Ureter (tissue), 1 donor: ENCODE measurements around the gene SMC1B. TPM values are rescaled to one million over a fixed set of nuclear protein-coding genes. Genes with fewer than 3 reads are reported as not detected.
"Not testable (repeated sequence)": the region's sequence is repeated elsewhere in the genome, so short reads cannot be mapped to it uniquely, and the experiment has no call there.

Source experiments
- DNase-seq: peaks from one replicate; pipeline ENCODE4 v3.0.0-alpha.2; 2020; ENCODE audit warnings: low spot score
- total RNA-seq: library from RNA; stranded (reverse); gene quantifications from one replicate; pipeline ENCODE4 v1.2.4, GENCODE V29; 2023
- donor health status: DM: yes; HTN: yes; CAD: no.

SMC1B gene
- total RNA-seq, 1 donor from 2014 or later: 0.21 TPM

GRCh38 chr22:45420539-45420938 lies 7.1 kb upstream of the SMC1B start:
- DNase-seq: peak; percentile 28

GRCh38 chr22:45420011-45420410 lies 6.6 kb upstream of the SMC1B start:
- no peak for DNase-seq

GRCh38 chr22:45418770-45419138 lies 5.4 kb upstream of the SMC1B start:
- DNase-seq: no peak

GRCh38 chr22:45418056-45418769 lies 4.8 kb upstream of the SMC1B start:
- DNase-seq: peak; percentile 43

GRCh38 chr22:45413013-45413367 lies 409 bp downstream of the SMC1B start:
- DNase-seq: no peak

- DNase-seq: no peak
These were observed 5.6 kb downstream of the SMC1B start for GRCh38 chr22:45407793-45408192.

GRCh38 chr22:45402466-45402985 lies 10.9 kb downstream of the SMC1B start:
- DNase-seq: no peak

GRCh38 chr22:45399712-45400445 lies 13.5 kb downstream of the SMC1B start:
- no peak for DNase-seq

- DNase-seq: no peak
These were observed 15.2 kb downstream of the SMC1B start for GRCh38 chr22:45398214-45398613.

GRCh38 chr22:45397806-45398205 lies 15.6 kb downstream of the SMC1B start:
- DNase-seq: no peak

- DNase-seq: no peak
These were observed 23.9 kb downstream of the SMC1B start for GRCh38 chr22:45389546-45389945.

GRCh38 chr22:45381348-45381747 lies 32.1 kb downstream of the SMC1B start:
- DNase-seq: no peak

- DNase-seq: no peak
These were observed 36.7 kb downstream of the SMC1B start for GRCh38 chr22:45376703-45377102.

- DNase-seq: no peak
These were observed 37.4 kb downstream of the SMC1B start for GRCh38 chr22:45376009-45376408.

- not testable (repeated sequence) for DNase-seq
These were observed 39.8 kb downstream of the SMC1B start for GRCh38 chr22:45373592-45373991.

- DNase-seq: no peak
These were observed 46.7 kb downstream of the SMC1B start for GRCh38 chr22:45366713-45367112.

- DNase-seq: no peak
These were observed 53.8 kb downstream of the SMC1B start for GRCh38 chr22:45359627-45360026.

- DNase-seq: no peak
These were observed 55.3 kb downstream of the SMC1B start for GRCh38 chr22:45358127-45358526.

GRCh38 chr22:45357490-45357889 lies 55.9 kb downstream of the SMC1B start:
- DNase-seq: no peak

- no peak for DNase-seq
These were observed 59.6 kb downstream of the SMC1B start for GRCh38 chr22:45353786-45354185.

GRCh38 chr22:45352757-45353156 lies 60.6 kb downstream of the SMC1B start:
- DNase-seq: not testable (repeated sequence)

GRCh38 chr22:45351956-45352355 lies 61.4 kb downstream of the SMC1B start:
- no peak for DNase-seq

- DNase-seq: no peak
These were observed 63.5 kb downstream of the SMC1B start for GRCh38 chr22:45349916-45350315.
